LNCaP clone FGC (cell line): ENCODE data around the gene CDC25B.

Experiments used
- DNase-seq: peaks from one replicate; pipeline ENCODE4 v3.0.0-alpha.2; 2011; ENCODE audit warnings: low read depth
- H3K4me3 ChIP-seq: 2 replicates; pipeline ENCODE4 v1.5.1; 2011; ENCODE audit warnings: mild to moderate bottlenecking, low read depth, low read length, control low read depth
- TF ChIP-seq, protein P1 (sequence below): IDR thresholded peaks from 2 replicates; pipeline ENCODE4 v1.5.1; 2012; ENCODE audit warnings: mild to moderate bottlenecking; ENCODE audit not compliant: control insufficient read depth, insufficient read depth; ENCODE audit errors: extremely low read depth

The CDC25B gene

DNA sequence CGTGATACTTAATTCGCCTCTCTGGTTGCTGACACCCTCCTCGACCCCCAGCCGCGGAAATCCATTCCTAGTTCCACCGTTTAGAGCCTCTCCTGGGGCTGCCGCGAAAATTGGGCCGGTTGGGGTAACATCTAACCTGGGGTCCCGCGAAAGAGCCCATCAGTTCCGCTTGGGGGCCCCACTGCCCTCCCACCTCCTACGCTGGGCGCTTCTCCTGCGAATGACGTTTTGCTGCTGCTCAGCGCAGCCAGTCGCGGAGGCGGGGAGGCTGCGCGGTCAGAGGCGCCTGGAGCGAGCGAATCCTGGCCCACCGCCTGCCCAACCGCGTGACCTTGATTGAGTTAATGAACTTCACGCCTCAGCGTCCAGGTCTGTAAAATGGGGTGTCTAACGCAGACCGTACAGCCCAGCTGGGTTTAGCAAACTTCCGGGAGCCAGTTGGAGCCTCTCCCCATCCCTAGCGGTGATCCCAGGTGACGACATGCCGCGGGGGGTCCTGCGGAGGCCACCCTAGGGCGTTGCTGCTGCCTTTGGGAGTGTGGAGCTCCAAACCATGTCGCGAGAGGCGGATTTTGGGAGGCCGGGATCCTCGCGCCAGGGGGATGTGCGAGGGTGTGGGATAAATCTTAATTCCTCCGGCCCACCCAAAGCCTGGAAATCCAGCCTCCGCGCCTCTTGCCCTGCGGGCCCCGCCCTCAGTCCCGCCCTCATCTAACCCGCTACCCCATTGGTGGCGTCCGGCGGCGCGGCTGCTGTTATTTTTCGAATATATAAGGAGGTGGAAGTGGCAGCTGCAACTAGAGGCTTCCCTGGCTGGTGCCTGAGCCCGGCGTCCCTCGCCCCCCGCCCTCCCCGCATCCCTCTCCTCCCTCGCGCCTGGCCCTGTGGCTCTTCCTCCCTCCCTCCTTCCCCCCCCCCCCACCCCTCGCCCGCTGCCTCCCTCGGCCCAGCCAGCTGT lies at the start of gene CDC25B:
TSS of gene CDC25B (plus strand) at position 800 of the 958 bp plus-strand sequence. CDS start 222 bp downstream, outside the sequence.
- DNase-seq: no peak
- TF ChIP-seq, protein P1, sequence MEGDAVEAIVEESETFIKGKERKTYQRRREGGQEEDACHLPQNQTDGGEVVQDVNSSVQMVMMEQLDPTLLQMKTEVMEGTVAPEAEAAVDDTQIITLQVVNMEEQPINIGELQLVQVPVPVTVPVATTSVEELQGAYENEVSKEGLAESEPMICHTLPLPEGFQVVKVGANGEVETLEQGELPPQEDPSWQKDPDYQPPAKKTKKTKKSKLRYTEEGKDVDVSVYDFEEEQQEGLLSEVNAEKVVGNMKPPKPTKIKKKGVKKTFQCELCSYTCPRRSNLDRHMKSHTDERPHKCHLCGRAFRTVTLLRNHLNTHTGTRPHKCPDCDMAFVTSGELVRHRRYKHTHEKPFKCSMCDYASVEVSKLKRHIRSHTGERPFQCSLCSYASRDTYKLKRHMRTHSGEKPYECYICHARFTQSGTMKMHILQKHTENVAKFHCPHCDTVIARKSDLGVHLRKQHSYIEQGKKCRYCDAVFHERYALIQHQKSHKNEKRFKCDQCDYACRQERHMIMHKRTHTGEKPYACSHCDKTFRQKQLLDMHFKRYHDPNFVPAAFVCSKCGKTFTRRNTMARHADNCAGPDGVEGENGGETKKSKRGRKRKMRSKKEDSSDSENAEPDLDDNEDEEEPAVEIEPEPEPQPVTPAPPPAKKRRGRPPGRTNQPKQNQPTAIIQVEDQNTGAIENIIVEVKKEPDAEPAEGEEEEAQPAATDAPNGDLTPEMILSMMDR: peak; percentile 5; the same call in 1 of the 2 replicates
- peak within 1 kb of the TSS; percentile 76 for H3K4me3 ChIP-seq

DNA sequence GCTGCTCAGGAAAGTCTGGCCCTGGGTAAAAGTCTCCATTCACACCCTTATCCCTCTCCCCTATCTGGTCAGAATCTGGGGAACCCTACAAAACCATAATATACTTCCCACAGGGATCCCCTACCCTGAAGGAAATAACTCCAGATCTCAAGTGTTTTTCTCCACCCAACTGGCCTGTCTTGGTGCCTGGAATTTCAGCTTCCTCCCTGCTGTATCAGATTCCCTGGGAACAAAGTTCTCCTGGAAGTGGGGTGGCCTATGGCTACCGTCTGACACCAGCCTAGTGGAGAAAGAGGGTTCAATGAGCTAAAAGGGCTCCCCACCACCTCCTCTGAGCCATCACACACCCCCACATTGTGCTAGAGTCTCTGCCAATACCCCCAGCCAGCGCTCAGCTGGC lies 48.6 kb upstream of the CDC25B start:
- TF ChIP-seq, protein P1: no peak
- no peak for DNase-seq
- no peak overlapping the region for H3K4me3 ChIP-seq

DNA sequence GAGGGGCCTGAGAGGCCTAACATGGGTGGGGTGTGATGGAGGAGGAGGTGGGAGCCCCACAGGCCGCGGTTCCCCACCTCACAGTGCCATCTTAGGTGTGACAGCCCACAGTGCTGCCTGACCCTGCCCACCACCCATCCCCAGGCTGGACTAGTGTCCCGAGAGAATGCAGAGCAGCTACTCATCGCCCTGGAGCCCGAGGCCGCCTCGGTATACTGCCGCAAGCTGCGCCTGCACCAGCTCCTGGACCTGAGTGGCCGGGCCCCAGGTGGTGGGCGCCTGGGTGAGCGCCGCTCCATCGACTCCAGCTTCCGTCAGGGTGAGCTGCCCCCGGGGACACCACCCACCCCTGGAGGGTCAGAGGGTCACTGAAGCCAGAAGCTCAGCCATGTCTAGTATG lies 48.0 kb upstream of the CDC25B start:
- DNase-seq: no peak
- TF ChIP-seq, protein P1: no peak
- no peak overlapping the region for H3K4me3 ChIP-seq

DNA sequence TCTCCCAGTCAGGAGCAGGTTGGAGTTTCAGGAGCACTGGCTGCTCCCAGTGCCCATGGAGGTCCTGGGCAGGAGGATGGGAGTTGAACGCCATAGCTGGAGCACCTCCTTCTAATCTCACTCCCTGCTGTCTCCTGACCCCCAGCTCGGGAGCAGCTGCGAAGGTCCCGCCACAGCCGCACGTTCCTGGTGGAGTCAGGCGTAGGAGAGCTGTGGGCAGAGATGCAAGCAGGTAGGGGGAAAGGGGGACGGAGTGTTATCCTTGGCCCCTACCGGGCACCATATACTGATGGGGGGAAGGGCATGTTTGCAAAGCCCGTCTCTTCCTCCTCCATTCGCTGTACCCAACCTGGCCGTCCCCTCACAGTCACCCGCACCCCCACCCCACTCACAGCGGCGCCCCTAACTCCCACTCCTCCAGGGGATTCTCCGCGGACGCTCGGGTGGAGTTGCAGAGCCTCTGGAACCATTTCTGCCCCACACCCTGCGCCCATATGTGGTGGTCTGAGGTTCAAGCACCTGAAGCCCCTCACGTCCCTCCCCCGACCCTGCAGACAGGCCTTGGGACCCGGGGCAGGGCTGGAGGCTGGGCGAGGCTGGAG lies 46.9 kb upstream of the CDC25B start:
- DNase-seq: no peak
- TF ChIP-seq, protein P1: no peak
- no peak overlapping the region for H3K4me3 ChIP-seq

DNA sequence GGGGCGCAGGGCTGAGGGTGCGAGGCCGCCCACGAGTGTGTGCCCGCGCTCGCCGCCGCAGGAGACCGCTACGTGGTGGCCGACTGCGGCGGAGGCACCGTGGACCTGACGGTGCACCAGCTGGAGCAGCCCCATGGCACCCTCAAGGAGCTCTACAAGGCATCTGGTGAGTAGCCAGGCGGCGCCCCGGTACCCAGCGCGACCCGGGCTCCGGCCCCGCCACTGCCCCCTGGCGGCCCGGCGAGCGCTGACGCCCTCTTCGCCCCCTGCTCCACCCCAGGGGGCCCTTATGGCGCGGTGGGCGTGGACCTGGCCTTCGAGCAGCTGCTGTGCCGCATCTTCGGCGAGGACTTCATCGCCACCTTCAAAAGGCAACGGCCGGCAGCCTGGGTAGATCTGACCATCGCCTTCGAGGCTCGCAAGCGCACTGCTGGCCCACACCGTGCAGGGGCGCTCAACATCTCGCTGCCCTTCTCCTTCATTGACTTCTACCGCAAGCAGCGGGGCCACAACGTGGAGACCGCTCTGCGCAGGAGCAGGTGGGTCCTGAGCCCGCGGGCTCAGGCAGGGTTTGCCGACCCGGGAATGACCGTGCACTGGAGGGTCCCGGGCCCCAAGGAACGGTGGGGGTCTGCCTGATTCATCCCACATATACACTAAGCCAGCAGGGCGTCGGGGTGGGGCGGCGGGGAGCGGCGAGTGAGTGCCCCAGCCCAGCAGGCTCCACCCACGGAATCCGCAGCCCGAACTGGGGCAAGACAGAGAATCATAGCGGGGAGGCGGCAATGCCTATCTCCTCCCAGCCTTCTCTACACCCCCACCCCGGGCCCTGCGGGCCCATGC lies 46.2 kb upstream of the CDC25B start:
- H3K4me3 ChIP-seq: no peak overlapping the region
- DNase-seq: no peak
- TF ChIP-seq, protein P1: peak; percentile 63

DNA sequence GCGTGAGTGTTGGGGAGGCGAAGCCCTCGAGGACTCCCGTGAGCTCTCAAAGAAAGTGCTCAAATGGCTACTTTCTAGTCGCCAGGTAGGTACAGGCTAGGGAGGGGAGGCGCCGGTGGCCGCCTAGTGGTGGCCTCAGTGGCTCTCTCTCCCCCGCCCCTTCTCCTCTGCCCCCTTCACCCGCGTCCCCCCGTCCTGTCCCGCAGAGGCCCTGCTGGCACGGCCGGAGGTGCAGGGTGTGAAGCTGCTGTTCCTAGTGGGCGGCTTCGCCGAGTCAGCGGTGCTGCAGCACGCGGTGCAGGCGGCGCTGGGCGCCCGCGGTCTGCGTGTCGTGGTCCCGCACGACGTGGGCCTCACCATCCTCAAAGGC lies 44.8 kb upstream of the CDC25B start:
- no peak overlapping the region for H3K4me3 ChIP-seq
- DNase-seq: no peak
- TF ChIP-seq, protein P1: no peak
